ENCODE data around the gene AHI1. TPM values are rescaled to one million over a fixed set of nuclear protein-coding genes. Genes with fewer than 3 reads are reported as not detected.
"Not testable (repeated sequence)": the region's sequence is repeated elsewhere in the genome, so short reads cannot be mapped to it uniquely, and the experiment has no call there.

AHI1 gene
- total RNA-seq, 2 donors from 2014 or later = 32.0 to 41.2 TPM

DNA sequence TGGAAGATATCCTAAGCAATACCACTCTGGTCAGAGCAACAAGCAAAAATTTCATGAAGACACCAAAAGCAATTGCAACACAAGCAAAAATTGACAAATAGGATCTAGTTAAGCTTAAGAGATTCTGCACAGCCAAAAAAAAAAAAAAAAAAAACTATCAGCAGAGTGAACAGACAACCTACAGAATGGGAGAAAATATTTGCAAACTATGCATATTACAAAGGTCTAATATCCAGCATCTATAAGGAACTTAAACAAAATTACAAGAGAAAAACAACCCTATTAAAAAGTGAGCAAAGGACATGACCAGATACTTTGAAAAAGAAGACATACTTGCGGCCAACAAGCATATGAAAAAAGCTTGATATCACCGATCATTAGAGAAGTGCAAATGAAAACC lies 20.0 kb upstream of the AHI1 start:
- no peak for DNase-seq (ENCODE audit: low spot score)
- intact Hi-C loops (cut with DNase I) = no loop called here

- intact Hi-C loops (cut with DNase I) = no loop called here
- no peak for DNase-seq (ENCODE audit: low spot score)
Observed at GRCh38 chr6:135514706-135515105, 17.2 kb upstream of the AHI1 start.

DNA sequence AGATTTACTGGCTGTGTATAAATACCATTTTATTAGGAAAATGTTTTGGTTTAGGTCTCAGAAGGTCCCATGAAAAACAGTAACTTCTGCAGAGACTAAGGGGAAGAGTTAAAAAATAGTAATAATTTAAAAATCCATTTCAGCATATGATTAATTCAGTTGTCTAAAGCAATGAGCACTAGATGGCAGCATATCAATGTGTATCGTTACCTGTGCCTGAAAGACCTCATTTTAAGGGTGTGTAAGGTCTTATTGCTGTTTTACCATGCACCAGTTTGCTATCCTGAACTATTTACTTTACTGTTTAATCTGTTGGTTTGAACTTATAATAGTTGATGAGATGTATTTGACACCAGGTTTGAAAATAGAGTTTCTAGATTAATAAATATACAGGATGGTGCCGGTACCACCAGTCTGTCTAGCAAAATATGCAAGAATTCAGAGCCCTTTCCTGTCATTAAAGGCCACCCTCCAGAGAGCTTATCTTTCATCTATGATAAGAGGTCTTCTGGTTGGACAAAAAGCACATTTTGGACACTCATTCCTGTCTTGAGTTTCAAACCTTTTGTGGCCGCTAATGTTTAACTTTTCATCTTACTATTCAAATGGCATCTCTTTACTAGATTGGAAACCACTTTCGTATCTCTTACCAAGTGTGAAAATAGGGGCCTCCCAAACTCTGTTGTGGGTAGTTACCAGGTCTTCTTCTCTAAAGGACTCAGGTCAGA lies 8.9 kb upstream of the AHI1 start:
- intact Hi-C loops (cut with DNase I) = no loop called here
- DNase-seq (ENCODE audit: low spot score) = no peak

DNA sequence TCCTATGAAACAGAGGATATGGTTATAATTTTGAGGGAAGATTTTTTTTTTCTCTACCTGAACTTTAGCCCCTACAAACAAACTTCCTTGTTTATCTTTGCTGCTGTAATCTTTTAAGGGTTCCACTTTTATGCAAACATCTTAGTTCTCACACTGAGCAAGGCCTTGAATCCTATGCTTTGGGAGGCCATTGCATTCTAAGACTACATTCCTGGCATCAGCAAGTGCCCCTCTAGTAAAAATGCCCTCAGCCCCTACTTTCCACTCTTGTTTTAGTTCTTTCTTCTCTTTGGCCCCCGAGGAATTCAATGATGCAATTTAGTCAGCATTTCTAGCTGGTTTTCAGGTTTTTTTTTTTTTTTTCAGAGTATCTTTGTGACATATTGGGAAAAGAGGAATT lies 8.1 kb upstream of the AHI1 start:
- intact Hi-C loops (cut with DNase I) = no loop called here

GRCh38 chr6:135505222-135505621 lies 7.7 kb upstream of the AHI1 start:
- intact Hi-C loops (cut with DNase I) = no loop called here
- no peak for DNase-seq (ENCODE audit: low spot score)

More for the DNA sequence above, 8.1 kb upstream of the AHI1 start:
- no peak for DNase-seq (ENCODE audit: low spot score)

- DNase-seq (ENCODE audit: low spot score) = no peak
- intact Hi-C loops (cut with DNase I) = no loop called here
Observed at GRCh38 chr6:135504734-135505133, 7.2 kb upstream of the AHI1 start.

GRCh38 chr6:135503703-135504475 lies 6.3 kb upstream of the AHI1 start:
- intact Hi-C loops (cut with DNase I) = no loop called here
- DNase-seq (ENCODE audit: low spot score) = no peak

- intact Hi-C loops (cut with DNase I) = no loop called here
- no peak for DNase-seq (ENCODE audit: low spot score)
Observed at GRCh38 chr6:135499441-135500340, 2.2 kb upstream of the AHI1 start.

DNA sequence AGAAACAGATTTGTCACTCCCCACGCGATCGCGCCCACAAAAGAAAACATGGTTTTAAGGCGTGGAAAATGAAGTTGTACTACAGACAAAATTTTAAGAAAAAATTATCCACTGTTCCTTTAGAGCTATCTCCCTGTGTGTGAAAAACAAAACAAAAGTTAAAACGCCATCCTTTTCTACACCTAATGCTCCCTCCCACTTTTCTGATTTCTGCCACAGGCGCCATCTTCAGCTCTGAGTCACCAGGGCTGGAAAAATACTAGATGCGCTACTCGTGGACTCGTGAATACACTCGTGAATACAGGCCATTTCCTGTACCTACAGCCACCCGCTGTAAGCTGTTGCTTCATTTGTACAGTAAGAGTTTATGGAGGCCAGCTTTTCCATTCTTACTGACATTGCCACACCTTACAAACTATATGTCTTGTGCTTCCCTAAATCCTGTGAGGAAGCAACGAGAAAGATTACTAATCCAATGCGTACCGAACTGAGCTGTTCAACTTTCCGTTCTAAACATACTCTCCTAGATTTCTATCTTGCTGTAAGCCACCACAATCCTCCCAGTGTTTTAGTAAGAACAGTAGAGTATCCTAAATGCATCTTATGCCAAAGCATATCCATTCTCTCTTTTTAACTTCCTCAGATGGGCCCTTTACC lies 773 bp upstream of the AHI1 start:
- peak; percentile 85 for DNase-seq (ENCODE audit: low spot score)

DNA sequence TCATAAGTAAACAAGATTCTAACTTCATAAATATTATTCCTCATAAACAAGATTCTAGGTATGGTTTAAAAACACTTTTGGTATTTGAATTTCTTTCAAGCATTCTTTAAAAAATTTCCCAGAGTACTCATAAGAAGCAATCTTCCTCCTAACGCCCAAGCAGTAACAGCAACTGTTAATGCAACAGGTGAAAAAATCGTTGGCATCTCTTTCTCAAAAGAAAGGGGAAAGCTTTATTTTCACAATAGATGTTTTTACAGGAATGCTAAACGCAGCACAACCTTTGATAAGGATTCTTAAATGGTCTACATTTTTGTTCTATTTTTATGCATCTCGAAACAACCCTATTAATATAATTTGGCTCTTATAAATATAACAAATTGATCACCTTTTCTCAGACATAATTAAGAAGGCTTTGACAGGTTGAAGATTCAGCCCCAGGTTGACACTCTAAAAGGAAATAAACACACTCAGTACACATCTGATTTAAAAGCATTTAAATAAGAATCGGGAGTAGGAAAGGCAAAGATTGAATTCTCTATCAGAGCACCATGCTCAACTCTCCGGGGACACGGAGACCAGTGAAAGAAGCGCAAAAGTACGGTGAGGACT lies 634 bp downstream of the AHI1 start:
- intact Hi-C loops (cut with DNase I) = no loop called here

More for the DNA sequence above, 773 bp upstream of the AHI1 start:
- intact Hi-C loops (cut with DNase I) = no loop called here

DNA sequence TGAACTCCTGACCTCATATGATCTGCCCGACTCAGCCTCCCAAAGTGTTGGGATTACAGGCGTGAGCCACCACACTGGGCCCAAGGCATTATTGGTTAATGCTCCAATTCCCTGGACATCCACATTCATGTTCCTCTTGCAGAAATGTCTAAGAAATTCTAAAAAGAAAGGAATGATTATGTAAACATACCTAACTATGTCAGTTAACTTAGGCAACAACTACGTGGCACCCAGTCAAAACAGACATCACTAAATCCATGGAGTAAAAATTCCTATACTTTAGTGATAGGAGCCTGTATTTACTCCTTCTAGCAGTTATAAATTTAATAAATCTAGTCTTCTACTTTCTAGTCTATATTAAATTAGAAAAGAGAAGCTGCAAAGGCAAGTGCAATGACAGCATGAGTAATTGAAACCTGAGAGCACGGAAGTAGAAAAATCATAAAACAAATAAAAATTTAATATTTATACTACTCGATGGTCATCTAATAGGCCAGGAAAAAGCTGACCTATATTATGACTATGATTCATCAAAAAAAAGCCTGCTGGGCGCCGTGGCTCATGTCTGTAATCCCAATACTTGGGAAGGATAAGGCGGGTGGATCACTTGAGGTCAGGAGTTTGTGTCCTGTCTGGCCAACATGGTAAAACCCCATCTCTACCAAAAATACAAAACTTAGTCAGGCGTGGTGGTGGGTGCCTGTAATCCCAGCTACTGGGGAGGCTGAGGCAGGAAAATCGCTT lies 4.2 kb downstream of the AHI1 start:
- intact Hi-C loops (cut with DNase I) = no loop called here
- DNase-seq (ENCODE audit: low spot score) = no peak

More for the DNA sequence above, 634 bp downstream of the AHI1 start:
- no peak for DNase-seq (ENCODE audit: low spot score)

- intact Hi-C loops (cut with DNase I) = no loop called here
Observed at GRCh38 chr6:135490381-135490780, 7.2 kb downstream of the AHI1 start.

DNA sequence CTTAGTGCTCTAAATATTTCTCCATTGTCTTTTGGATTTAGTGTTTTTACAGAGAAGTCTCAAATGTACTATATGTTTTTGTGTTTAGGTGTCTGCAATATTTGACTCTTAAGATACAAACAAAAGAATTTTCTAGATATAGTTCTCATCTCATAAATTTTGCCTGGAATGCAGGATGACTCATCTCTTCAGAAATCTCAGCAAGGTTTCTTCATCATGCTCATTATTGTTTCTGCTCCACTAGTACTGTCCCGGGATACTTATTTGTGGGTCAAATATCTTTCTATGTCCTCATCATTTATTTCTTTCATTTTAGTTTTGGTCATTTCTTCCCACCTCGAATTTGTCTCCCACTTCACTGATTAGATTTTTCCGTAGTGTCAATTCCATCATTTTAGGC lies 9.5 kb downstream of the AHI1 start:
- DNase-seq (ENCODE audit: low spot score) = no peak
- intact Hi-C loops (cut with DNase I) = no loop called here

More at GRCh38 chr6:135490381-135490780, 7.2 kb downstream of the AHI1 start:
- no peak for DNase-seq (ENCODE audit: low spot score)

- DNase-seq (ENCODE audit: low spot score); intact Hi-C loops (cut with DNase I): not testable (repeated sequence)
Observed at GRCh38 chr6:135483903-135484302, 13.6 kb downstream of the AHI1 start.

DNA sequence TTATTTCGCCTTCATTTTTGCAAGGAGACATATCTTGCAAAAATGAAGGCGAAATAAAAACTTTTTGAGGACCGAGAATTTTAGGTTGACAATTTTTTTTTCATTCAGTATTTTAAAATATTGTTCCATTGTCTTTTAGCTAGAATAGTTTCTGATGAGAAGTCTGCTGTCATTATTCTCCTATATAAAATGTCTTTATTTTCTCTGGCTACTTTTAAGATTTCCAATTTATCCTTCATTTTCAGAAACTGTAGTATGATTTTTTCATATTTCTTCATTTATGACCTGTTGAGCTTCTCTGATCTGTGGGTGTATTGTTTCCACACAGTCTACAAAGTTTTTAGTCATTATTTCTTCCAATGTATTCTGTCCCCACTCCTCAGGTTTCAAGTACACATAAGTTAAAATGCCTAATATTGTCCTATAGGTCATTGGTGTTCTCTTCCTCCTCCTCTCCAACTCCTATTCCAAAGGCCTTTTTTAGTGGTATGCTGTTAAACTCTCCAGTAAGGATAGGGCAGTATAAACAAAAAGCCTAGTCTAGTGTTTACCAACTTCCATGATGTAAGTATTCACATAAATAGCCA lies 15.7 kb downstream of the AHI1 start:
- intact Hi-C loops (cut with DNase I) = no loop called here
- DNase-seq (ENCODE audit: low spot score) = no peak

DNA sequence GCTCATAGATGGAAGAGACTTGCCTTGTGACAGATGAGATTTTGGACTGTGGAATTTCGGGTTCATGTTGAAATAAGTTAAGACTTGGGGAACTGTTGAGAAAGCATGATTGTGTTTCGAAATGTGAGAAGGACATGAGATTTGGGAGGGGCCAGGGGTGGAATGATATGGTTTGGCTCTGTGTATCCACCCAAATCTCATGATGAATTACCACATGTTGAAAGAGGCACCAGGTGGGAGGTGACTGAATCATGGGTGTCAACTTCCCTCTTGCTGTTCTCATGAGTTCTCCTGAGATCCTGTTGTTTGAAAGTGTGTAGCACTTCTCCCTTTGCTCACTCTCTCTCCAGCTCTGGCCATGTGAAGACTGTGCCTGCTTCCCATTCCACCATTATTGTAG lies 17.9 kb downstream of the AHI1 start:
- DNase-seq (ENCODE audit: low spot score) = no peak
- intact Hi-C loops (cut with DNase I) = no loop called here

DNA sequence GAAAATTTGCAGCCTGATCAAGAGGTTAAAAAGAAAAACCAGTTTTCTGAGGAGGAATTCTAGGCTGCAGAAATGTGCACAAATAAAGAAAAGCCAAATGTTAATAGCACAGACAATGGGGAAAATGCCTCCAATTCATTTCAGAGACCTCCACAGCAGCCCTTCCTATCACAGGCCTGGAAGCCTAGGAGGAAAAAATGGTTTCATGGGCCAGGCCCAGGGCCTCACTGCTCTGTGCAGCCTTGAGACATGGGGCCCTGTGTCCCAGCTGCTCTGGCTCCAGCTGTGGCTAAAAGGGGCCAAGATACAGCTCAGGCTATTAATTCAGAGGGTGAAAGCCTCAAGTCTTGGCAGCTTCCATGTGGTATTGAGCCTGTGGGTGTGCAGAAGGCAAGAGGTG lies 18.9 kb downstream of the AHI1 start:
- DNase-seq (ENCODE audit: low spot score) = no peak
- intact Hi-C loops (cut with DNase I) = no loop called here

All from posterior vena cava (tissue), 2 donors.